ENCODE results near the gene LVRN.
A peak's percentile ranks its signal among the peaks of the same experiment; 100 is the strongest.

The LVRN gene

DNA sequence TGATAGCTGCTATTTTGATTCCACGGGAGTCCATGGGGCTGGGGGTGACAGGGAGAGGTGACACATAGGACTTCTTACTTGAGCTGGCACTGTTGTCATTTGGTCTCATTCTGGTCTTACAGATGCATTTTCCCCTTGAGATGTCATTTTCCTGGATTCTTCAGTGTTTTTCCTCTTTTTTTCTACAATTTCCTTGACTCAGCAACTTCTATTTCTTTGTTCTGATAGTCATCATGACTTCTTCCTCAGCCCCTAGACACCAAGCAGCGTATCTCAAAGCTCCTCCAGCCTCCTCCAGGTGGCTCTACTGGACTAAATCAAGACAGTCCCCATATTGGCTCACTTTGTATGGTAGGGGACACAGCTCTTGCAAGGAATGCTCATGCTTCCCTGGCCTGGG is 16.5 kb downstream of the LVRN start:
- H3K4me3 ChIP-seq (ENCODE audit: low read depth, low read length): no peak overlapping the region
- in situ Hi-C loops (cut with HindIII; ENCODE audit: low sequenced_read_pairs): no loop called here
- DNase-seq (ENCODE audit: low read depth): no peak
- TF ChIP-seq, protein P1, sequence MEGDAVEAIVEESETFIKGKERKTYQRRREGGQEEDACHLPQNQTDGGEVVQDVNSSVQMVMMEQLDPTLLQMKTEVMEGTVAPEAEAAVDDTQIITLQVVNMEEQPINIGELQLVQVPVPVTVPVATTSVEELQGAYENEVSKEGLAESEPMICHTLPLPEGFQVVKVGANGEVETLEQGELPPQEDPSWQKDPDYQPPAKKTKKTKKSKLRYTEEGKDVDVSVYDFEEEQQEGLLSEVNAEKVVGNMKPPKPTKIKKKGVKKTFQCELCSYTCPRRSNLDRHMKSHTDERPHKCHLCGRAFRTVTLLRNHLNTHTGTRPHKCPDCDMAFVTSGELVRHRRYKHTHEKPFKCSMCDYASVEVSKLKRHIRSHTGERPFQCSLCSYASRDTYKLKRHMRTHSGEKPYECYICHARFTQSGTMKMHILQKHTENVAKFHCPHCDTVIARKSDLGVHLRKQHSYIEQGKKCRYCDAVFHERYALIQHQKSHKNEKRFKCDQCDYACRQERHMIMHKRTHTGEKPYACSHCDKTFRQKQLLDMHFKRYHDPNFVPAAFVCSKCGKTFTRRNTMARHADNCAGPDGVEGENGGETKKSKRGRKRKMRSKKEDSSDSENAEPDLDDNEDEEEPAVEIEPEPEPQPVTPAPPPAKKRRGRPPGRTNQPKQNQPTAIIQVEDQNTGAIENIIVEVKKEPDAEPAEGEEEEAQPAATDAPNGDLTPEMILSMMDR (IDR thresholded peaks at IDR 0.05; ENCODE audit: low read depth, low read length, missing control alignments): no peak

DNA sequence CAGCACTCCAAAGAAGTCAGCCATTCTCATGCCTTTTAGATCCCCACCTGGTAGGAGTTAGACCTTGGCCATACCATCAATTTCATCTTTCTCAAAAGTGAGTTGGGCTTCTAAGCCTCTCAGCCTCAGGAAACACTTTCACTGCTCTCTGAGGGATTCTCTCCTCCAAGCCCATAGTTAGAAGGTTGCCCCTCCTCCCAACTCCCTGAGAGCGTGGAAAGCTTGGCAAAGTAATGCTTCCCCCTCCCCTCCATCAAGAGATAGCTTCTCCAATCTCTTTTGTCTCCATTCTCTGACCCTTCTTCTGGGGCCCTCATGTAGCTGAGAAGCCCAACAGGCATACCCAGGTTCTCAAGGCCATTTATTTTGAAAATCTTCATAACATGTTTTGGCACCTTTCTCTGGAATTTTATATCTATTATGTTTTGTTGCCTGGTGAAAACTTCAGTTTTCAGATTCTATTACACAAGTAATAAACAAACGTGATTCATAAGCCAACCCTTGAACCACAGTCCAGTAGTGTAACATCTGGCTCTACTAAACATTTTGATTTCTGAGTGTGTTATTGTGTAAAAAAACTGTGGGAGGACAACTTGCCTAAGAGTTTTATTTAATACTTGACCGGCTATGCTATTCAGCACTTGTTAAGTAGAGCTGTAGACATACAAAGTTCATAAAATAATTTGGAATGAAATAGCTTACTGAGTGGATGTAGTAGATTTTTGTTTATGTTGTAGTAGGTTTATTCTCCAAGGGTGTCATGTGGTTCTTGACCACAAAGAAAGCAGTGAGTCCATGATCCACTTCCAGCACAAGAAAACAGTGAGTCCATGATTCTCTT is 17.1 kb downstream of the LVRN start:
- TF ChIP-seq, protein P1 (IDR thresholded peaks at IDR 0.05; ENCODE audit: low read depth, low read length, missing control alignments): no peak
- no peak for DNase-seq (ENCODE audit: low read depth)

DNA sequence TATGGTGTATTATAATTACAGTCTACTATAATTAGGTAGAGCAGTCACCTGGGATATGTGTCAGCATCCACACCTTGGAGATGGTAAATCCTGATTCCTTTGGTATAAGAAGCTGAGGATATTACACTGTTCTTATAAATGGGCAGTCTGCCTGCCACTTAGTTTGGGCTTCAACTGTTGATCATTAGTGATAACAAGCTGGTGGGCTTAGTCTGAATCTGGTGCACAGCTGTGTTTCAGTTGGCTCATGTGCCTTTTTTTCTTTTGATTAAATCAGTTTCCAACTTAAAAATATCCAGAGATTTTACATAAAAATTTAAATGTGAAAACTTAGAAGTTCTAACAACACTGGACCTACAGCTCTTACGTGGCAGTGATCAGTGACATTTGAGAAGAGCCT is 21.2 kb downstream of the LVRN start:
- H3K4me3 ChIP-seq (ENCODE audit: low read depth, low read length): no peak overlapping the region
- in situ Hi-C loops (cut with HindIII; ENCODE audit: low sequenced_read_pairs): no loop called here
- TF ChIP-seq, protein P1 (IDR thresholded peaks at IDR 0.05; ENCODE audit: low read depth, low read length, missing control alignments): no peak
- no peak for DNase-seq (ENCODE audit: low read depth)

More for the DNA sequence above, 17.1 kb downstream of the LVRN start:
- in situ Hi-C loops (cut with HindIII; ENCODE audit: low sequenced_read_pairs): no loop called here
- H3K4me3 ChIP-seq (ENCODE audit: low read depth, low read length): no peak overlapping the region

DNA sequence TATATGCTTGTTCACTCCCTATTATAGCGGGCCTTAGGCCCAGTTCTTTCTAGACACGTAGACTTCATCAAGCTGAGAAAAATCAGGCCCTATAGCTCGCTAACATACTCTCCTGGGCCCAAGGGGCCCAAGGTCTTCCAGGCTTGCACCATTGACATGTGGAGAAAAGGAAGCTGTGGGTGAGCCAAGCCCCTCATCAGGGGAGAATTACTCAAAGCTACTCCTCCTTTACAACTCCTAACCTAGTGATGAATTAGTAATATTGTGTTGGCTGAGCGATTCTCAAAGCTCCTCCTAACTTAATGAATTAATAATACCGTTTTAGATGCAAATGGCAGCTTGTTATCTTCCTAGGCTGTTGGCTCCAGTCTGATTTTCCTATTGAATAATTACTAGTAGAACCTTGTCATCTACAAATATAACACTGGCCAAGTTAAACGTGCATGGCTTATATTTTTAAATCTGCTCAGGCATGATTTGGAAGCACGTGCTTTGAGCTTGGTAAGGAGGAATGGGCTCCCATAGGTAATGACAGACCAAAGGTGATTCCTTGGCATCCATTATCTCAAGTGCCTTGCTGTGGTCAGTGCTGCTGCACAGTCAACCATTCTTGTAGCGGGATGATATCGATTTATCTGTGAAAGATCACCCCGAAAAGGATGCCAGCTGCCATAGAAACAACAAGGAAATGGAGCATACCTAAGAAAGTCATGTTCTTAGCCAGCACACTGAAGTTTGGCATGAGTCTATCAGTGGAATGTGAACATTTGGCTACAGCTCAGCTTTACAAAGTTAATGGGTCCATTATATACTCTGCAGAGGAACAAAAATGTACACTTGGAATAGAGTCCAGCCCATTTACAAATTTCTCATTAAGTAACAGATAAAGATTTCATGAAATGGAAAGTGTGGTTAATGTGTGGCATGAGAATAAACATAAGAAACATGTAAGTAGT is 23.8 kb downstream of the LVRN start:
- DNase-seq (ENCODE audit: low read depth): peak; percentile 76
- TF ChIP-seq, protein P1 (IDR thresholded peaks at IDR 0.05; ENCODE audit: low read depth, low read length, missing control alignments): no peak
- in situ Hi-C loops (cut with HindIII; ENCODE audit: low sequenced_read_pairs): no loop called here
- H3K4me3 ChIP-seq (ENCODE audit: low read depth, low read length): no peak overlapping the region

DNA sequence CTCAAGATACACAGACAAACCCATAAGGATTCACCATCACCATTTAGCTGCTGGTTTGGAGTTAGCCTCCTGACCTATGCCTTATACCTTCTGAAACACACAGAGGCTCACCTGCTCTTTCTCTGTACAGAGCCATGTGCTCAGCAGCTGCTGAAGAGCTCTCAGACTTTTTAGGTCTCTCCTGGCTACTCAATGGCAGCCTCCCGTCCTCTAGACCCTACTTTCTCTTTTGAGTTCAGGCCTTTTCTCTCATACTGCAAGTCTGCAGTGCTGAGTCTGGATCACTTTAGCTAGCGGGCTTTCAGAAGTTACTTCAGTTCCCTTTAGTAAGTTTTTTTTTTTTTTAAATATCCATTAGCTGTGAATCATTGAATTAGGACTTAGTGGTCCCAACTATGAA is 25.7 kb downstream of the LVRN start:
- H3K4me3 ChIP-seq (ENCODE audit: low read depth, low read length): no peak overlapping the region
- TF ChIP-seq, protein P1 (IDR thresholded peaks at IDR 0.05; ENCODE audit: low read depth, low read length, missing control alignments): no peak
- no peak for DNase-seq (ENCODE audit: low read depth)
- in situ Hi-C loops (cut with HindIII; ENCODE audit: low sequenced_read_pairs): no loop called here

DNA sequence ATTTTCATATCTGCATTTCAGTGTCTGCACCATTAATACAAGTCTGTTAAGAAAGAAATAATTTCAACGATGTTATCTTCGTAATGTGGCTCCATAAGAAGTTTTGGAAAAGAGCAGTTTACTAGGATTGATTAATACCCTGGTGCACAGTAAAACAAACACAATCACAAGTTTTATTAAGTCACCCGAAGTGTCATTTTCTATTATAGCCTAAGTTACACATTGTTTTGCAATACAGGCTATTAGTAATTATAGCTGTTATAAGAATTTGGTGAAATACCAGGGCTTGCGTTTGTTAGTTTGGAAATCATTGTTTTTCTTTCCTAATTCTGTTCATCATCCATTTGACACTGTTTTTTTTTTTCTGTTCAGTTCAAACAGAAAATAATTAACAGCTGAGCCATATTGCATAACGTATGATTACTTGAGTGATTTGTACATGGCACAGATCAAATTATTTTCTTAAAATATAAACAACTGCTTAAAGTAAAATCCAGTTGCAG is 30.6 kb downstream of the LVRN start:
- H3K4me3 ChIP-seq (ENCODE audit: low read depth, low read length): no peak overlapping the region
- in situ Hi-C loops (cut with HindIII; ENCODE audit: low sequenced_read_pairs): no loop called here
- TF ChIP-seq, protein P1 (IDR thresholded peaks at IDR 0.05; ENCODE audit: low read depth, low read length, missing control alignments): no peak
- no peak for DNase-seq (ENCODE audit: low read depth)
